GM21447 (cell line): Measurements from ENCODE around the gene STAMBP.
"Not testable (repeated sequence)": the region's sequence is repeated elsewhere in the genome, so short reads cannot be mapped to it uniquely, and the experiment has no call there.

Experiments
- ATAC-seq: cut with Tn5 transposase; IDR thresholded peaks from one replicate; pipeline ENCODE4 v1.9.1; 2021; ENCODE audit not compliant: unreplicated experiment

The STAMBP gene

DNA sequence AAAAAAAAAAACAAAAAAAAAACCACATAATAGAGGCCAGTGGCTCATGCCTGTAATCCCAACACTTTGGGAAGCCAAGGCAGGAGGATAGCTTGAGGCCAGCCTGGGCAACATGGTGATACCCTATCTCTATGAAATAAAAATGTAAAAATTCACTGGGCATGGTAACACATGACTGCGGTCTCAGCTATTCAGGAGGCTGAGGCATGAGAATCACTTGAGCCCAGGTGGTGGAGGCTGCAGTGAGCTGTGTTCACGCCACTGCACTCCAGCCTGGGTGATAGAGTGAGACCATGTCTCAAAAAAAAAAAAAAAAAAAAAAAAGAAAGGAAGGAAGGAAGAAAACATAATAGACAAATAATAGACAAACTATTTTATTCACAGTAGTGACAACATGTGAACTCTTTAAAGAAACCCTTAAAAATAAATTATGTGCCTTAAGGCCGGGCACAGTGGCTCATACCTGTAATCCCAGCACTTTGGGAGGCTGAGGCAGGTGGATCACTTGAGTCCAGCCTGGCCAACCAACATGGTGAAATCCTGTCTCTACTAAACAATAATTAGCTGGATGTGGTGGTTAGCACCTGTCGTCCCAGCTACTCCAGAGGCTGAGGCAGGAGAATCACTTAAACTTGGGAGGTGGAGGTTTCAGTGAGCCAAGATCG, 75.3 kb downstream of the STAMBP start:
- not testable (repeated sequence) for ATAC-seq

- no peak for ATAC-seq
Observed at GRCh38 chr2:73904952-73905351, 76.2 kb downstream of the STAMBP start.

- ATAC-seq, result no peak
Observed at GRCh38 chr2:73906847-73907505, 78.2 kb downstream of the STAMBP start.

DNA sequence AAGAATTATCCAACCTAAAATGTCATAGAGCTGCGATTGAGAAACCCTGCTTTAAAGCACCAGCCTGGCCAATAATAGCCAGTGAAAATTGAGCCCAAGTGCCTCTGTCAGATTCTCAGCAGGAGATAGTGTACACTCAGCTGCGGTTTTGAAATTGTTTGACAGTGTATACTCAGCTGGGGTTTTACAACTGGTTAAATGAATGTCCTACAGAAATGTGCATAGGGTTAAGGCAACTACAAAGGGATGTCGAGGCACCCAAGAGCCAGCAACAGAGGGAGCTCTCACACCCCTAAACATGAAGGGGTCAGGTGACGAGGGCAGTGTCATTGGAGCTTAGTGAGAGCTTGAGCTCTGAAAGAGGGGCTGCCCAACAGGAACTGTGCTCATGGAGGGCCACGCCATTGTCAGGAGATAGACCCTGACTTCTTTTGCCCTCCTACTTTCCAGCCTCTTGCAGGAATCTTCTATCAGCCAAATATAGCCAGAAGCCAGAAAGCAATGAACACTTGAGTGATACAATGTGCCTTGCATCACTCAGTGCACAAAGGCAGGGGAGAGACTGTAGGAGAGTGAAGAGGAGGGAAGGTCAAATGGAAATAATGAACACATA, 79.2 kb downstream of the STAMBP start:
- ATAC-seq, result no peak

GRCh38 chr2:73908689-73909652, 80.2 kb downstream of the STAMBP start:
- ATAC-seq, result no peak

DNA sequence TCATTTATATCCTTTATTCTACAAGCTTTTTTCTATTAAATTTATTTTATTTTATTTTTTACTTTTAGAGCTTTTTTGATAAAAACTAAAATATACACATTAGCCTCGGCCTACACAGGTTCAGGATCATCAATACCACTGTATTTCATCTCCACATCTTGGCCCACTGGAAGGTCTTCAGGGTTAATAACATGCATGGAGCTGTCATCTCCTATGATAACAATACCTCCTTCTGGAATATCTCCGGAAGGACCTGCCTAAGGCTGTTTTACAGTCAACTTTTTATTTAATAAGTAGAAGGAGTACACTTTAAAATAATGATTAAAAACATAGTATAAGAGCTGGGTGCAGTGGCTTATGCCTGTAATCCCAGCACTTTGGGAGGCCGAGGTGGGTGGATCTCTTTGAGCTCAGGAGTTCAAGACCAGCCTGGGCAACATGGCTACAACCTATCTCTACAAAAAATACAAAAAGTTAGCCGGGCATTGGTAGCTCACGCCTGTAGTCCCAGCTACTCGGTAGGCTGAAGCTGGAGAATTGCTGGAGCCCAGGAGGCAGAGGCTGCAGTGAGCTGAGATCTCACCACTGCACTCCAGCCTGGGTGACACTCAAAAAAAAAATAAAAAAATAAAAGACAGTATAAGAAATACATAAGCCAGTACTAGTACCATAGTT, 82.2 kb downstream of the STAMBP start:
- no peak for ATAC-seq

GRCh38 chr2:73911548-73912208, 82.9 kb downstream of the STAMBP start:
- ATAC-seq, result no peak

DNA sequence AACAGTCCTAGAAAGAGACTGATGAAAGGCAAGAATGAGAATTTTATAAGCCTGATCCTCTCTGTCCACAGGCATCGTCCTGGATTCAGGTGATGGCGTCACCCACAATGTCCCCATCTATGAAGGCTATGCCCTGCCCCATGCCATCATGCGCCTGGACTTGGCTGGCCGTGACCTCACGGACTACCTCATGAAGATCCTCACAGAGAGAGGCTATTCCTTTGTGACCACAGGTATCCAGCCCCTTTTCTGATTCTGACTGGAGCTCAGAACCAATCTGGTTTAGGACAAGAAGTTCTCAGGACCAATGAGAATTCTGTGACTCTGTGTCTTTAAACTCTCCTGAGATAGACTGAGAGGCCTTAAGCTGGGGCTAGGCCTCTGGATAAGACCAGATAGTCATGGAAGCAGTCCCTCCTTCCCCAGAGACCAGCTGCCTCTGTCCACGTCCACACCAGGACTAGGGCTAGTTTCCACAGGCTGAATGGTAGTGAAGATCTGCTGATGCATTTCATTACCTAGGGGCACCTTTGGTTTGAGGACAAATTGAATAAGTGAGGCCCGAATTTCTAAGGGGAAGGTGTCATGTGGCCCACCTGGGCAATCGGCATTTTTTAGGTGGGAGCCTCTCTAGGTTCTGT, 84.8 kb downstream of the STAMBP start:
- ATAC-seq, result no peak

- ATAC-seq, result no peak
Observed at GRCh38 chr2:73914667-73915066, 85.9 kb downstream of the STAMBP start.

DNA sequence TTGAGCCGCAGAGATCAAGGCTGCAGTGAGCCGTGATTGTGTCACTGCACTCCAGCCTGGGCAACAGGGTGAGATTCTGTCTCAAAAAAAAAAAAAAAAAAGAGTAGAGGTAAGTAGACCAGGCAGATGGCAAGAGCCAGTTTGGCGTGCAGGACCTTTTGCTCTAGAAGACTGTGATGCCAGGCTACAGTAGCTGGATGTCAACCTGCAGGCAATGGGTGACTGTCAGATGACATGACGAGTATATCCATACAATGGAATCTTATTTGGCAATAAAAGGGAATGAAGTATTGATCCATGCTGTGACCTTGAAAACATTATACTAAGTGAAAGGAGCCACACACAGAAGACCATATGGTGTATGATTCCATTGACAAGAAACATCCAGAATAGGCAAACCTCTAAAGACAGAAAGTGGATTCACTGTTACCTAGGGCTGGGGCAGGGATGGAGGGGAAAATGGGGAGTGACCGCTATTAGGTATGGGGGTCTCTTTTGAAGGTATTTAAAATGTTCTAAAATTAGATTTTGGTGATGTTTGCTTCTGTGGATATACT, 86.8 kb downstream of the STAMBP start:
- ATAC-seq, result no peak

DNA sequence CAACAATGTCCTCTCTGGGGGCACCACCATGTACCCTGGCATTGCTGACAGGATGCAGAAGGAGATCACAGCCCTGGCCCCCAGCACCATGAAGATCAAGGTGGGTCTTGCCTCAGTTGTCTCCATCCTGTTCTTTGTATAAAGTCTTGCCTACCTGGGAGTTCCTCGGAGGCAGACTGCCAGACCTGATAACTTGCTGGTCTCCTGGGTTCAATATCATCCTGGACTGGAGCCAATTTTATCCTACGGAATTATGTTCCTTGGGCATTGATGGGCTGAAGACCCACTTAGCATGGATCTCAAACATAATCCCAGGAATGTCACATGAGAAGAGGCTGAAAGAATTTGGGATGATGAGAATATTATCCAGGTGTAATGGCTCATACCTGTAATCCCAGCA, 87.9 kb downstream of the STAMBP start:
- ATAC-seq, result no peak

- no peak for ATAC-seq
Observed at GRCh38 chr2:73917296-73917695, 88.5 kb downstream of the STAMBP start.

- ATAC-seq, result no peak
Observed at GRCh38 chr2:73917696-73918207, 89.0 kb downstream of the STAMBP start.

DNA sequence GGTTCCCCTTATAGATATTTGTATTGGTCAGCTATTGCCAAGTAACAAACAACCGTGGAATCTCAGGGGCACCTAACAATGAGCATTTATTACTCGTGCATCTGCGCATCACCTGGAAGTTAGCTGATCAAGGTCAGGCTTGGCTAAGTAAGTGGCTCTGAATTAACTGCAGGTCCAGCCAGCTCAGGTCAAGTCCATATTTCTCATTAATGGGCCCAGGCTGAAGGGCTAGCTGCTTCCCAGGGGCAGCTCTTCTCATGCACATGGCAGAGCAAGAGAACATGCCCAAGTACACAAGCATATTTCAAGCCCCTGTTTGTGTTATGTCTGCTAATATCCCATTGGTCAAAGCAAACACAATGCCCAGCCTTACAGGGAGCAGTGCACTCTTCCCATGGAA, 90.1 kb downstream of the STAMBP start:
- ATAC-seq, result no peak

- no peak for ATAC-seq
Observed at GRCh38 chr2:73919596-73920228, 91.0 kb downstream of the STAMBP start.

DNA sequence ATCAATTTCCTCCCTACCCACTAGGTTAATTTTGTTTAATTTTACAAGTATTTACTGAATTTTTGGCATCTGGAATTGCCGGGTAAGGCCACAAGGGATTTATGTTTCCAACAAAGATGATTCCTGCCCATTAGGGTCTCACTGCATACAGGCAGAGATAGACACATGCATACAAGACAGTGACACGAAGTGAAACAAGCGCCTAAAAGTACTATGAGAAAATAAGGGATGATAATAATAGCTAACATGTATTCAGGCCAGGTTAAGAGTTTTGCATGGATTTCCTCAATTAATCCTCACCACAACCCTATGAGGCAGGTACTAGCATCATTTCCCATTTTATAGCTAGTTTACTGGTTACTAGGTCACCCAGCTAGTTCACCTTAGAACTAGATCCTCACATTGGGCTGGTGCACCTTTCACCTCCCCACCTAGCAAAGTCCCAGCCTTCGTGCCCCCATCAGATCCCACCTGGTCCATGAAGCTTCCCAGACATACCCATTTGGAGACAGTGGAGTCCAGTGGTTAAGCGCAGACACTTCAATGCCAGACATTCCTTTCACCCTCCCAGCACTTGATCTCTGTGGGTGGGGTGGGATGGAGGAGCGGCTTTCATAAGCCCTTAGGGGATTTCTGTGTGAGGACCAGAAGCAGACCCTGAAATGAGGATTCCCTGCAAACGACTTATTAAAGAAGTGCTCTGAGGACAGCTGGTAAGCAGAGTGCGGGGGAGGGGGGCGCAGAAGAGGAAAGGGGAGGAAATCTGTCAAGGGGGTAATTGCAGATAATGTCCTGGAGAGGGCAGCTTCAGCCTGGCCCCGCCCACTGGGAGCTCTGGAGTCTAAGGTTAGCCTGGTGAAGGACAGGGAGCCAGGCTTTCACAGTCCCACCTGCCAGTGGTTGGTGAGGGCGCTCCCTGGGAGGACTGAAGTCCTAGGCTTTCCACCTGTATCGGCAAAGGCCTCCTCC, 92.1 kb downstream of the STAMBP start:
- ATAC-seq, result no peak

GRCh38 chr2:73921581-73921980, 92.8 kb downstream of the STAMBP start:
- ATAC-seq, result no peak

DNA sequence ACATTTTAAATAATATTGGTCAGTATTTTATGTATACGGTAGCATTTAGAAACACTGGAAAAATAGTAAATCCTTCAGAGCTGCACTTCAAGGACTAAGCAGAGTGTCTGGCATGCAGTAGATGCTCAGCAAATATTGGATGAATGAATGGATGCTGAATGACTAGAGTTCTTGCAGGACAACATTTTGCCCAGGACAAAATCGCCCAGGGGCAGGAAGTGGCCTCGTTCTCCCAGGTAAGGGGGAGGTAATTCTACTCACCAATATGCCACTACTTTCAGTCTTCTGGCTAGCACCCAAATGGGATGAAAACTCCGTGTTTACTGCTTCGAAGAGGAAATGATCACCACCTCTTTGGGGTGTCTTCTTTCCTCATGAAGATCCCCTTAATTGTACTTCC, 93.9 kb downstream of the STAMBP start:
- ATAC-seq, result no peak
